GM06990 (cell line): ENCODE measurements around the gene AKR1E2.

ENCODE experiments used
- DNase-seq: peaks from one replicate; pipeline ENCODE4 v3.0.0-alpha.2; 2011; ENCODE audit not compliant: insufficient read length; ENCODE audit errors: extremely low read depth
- H3K27me3 ChIP-seq: replicated peaks from 2 replicates; pipeline ENCODE4 v1.6.0; 2011; ENCODE audit warnings: low read length; ENCODE audit not compliant: control insufficient read depth, insufficient read depth
- H3K36me3 ChIP-seq: 2 replicates; pipeline ENCODE4 v1.5.1; 2011; ENCODE audit warnings: low read length; ENCODE audit not compliant: control insufficient read depth, insufficient read depth
- H3K4me3 ChIP-seq: replicated peaks from 2 replicates; pipeline ENCODE4 v1.5.1; 2011; ENCODE audit warnings: low read depth, mild to moderate bottlenecking, control low read depth, low read length
- CTCF ChIP-seq: IDR thresholded peaks from 2 replicates; pipeline ENCODE4 v1.5.1; 2011; ENCODE audit warnings: low read length, control low read depth, mild to moderate bottlenecking, inconsistent platforms; ENCODE audit not compliant: insufficient read depth, poor library complexity, severe bottlenecking

AKR1E2 gene

DNA sequence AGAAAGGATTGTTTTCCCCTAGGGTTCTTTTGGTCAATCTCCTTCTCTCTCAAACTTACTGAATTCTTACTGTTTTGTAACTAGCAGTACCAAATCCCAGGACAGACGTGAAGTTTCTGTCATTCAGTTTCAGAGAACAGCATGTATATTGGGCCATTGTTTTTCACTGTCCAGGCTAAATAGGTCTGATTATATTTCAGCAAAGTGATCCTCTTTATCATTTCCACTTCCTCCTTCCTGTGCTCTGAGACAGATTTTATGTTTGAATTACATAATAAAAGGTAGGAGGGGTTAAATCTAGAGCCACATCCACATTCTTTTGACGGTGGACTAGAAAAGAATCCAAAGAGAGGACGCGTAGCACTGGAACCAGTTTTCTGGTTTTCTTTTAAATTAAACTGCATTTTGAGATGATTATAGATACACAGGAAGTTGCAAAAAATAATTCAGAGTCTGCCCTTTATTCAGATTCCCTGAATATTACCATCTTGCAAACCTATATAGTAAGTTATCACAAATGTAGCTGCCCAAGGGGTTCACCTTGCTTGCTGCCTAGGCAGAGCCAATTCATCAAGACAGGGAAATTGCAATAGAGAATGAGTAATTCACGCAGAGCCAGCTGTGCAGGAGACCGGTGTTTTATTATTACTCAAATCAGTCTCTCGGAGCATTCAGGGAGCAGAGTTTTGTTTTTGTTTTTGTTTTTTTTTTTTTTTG lies 40.1 kb downstream of the AKR1E2 start:
- no peak for TF ChIP-seq CTCF
- no peaks in the 10 kb centered on the region for H3K27me3 ChIP-seq
- H3K36me3 ChIP-seq: no peaks in the 10 kb centered on the region
- DNase-seq: no peak
- H3K4me3 ChIP-seq: no peak overlapping the region

DNA sequence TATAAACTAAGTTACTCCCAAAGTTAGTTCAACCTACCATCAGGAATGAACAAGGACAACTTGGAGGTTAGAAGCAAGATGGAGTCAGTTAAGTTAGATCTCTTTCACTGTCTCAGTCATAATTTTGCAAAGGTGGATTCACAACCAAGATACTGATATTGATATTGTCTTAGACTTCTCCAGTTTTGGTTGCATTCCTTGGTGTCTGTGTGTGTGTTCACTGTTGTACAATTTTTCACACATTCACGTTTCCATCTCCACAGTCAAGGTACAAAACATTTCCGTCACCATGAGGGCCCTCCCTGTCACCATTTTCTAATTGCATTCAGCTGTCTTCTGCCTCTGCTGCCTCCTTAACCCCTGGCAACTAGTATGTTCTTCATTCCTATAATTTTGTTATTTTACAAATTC lies 41.1 kb downstream of the AKR1E2 start:
- no peak for TF ChIP-seq CTCF

DNA sequence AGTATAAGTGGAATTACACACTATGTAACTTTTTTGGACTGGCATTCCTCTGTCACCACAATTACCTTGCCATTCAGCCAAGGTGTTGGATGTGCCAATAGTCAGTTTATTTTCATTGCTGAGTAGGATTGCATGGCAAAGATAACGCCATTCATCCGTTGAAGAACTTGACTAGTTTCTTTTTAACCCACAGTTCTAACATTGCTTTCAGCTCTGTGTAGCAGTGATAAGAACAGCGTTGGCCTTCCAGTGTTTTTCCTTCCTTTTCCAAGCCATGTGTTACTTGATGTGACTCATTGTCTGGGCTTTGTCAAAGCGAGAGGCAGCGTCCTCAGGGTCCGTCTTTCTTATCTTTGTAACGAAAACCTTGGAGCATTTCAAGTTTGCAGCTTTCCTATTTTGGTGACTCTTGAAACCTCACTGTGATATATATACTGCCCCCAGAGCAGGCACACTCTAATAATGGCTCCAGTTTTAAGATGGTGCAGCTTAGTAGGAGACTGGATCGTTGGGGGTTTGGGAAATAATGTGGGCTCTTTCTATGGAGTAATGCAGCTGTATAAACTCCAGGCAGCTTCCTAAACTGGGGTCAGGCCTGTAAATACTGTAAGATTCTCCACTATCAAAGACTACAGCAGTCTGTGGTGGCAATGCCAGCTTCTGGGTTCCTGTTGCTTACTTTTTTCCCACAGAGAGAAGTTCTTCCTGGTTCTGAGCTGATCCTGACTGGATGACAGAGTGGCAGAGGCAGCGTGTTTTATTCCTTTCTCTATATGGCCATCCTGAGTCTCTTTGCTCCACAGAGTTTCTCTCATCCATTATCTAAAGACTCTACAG lies 41.7 kb downstream of the AKR1E2 start:
- DNase-seq: no peak
- no peak overlapping the region for H3K4me3 ChIP-seq
- H3K36me3 ChIP-seq: no peaks in the 10 kb centered on the region
- no peaks in the 10 kb centered on the region for H3K27me3 ChIP-seq
- no peak for TF ChIP-seq CTCF

More for the DNA sequence above, 41.1 kb downstream of the AKR1E2 start:
- no peak for DNase-seq
- Histone ChIP-seq H3K27me3 (no peaks in the 10 kb centered on the region), H3K4me3 (no peak overlapping the region), H3K36me3 (no peaks in the 10 kb centered on the region)

GRCh38 chr10:4868357-4868657 lies 42.3 kb downstream of the AKR1E2 start:
- no peaks in the 10 kb centered on the region for H3K36me3 ChIP-seq
- H3K27me3 ChIP-seq: no peaks in the 10 kb centered on the region
- no peak for TF ChIP-seq CTCF
- no peak for DNase-seq
- no peak overlapping the region for H3K4me3 ChIP-seq

GRCh38 chr10:4882704-4883078 lies 56.7 kb downstream of the AKR1E2 start:
- no peak overlapping the region for H3K4me3 ChIP-seq
- no peak for TF ChIP-seq CTCF
- H3K27me3 ChIP-seq: no peaks in the 10 kb centered on the region
- no peak for DNase-seq
- H3K36me3 ChIP-seq: no peaks in the 10 kb centered on the region
